Breast epithelium (tissue), 3 donors: ENCODE data around the gene ZFYVE16.

ENCODE experiments used
- CTCF ChIP-seq, 3 donors: fragments of 450-650 bp; IDR thresholded peaks; one replicate each; pipeline ENCODE4 v1.5.1; 2016 to 2017; ENCODE audit warnings: antibody characterized with exemption in 3 of 3, mild to moderate bottlenecking in 3 of 3, moderate library complexity in 3 of 3
- POLR2A ChIP-seq: fragments of 450-650 bp; IDR thresholded peaks from one replicate; pipeline ENCODE4 v1.6.1; 2016; ENCODE audit warnings: antibody characterized with exemption, mild to moderate bottlenecking, moderate library complexity

- TF ChIP-seq CTCF (IDR thresholded peaks at IDR 0.05) (no peak), POLR2A (no peak)
These were observed 83.4 kb downstream of the ZFYVE16 start for GRCh38 chr5:80491296-80491695.
